OCI-LY3 (cell line): Measurements from ENCODE around the gene SIK2.

Experiments used
- H2AFZ ChIP-seq: fragments of 200-600, 300-600 bp; shearing (Covaris generic); 2 replicates; pipeline ENCODE4 v1.6.0; 2014; ENCODE audit warnings: antibody characterized with exemption, low read depth, low read length
- H3K27ac ChIP-seq: fragments of 200-600, 300-600 bp; sonication (generic); 2 replicates; pipeline ENCODE4 v1.5.1; 2014; ENCODE audit warnings: mild to moderate bottlenecking, low read length, moderate library complexity, mixed read lengths
- H3K27me3 ChIP-seq: fragments of 200-600, 300-600 bp; sonication (generic); 2 replicates; pipeline ENCODE4 v1.6.1; 2014; ENCODE audit warnings: low read depth, low read length, mixed read lengths
- H3K36me3 ChIP-seq: fragments of 200-600, 300-600 bp; sonication (generic); replicated peaks from 2 replicates; pipeline ENCODE3; 2014; ENCODE audit warnings: low read depth, low read length, mixed read lengths
- H3K4me1 ChIP-seq: fragments of 300-600, 200-600 bp; sonication (generic); 2 replicates; pipeline ENCODE4 v1.6.1; 2014; ENCODE audit warnings: low read length, mixed read lengths
- H3K4me2 ChIP-seq: fragments of 200-600, 300-600 bp; sonication (generic); 2 replicates; pipeline ENCODE4 v1.6.1; 2014; ENCODE audit warnings: low read length, mixed read lengths
- H3K4me3 ChIP-seq: fragments of 300-600, 200-600 bp; sonication (generic); 2 replicates; pipeline ENCODE4 v1.5.1; 2014; ENCODE audit warnings: antibody characterized with exemption, mild to moderate bottlenecking, low read length, moderate library complexity
- H3K79me2 ChIP-seq: fragments of 300-600, 200-600 bp; shearing (Covaris generic); 2 replicates; pipeline ENCODE4 v1.6.1; 2014; ENCODE audit warnings: mild to moderate bottlenecking, low read length, mixed read lengths
- H3K9ac ChIP-seq: fragments of 300-600, 200-600 bp; shearing (Covaris generic); 2 replicates; pipeline ENCODE4 v1.6.0; 2014; ENCODE audit warnings: mild to moderate bottlenecking, low read length, moderate library complexity
- H3K9me3 ChIP-seq: fragments of 200-600, 300-600 bp; shearing (Covaris generic); 2 replicates; pipeline ENCODE4 v1.6.1; 2014; ENCODE audit warnings: low read length, mixed read lengths; ENCODE audit not compliant: insufficient read depth
- H4K20me1 ChIP-seq: fragments of 200-600, 300-600 bp; sonication (generic); 2 replicates; pipeline ENCODE4 v1.6.1; 2016; ENCODE audit warnings: low read length, mixed read lengths; ENCODE audit not compliant: insufficient read depth
- EZH2phosphoT487 ChIP-seq: fragments of 200-600 bp; shearing (Covaris generic); IDR thresholded peaks from 2 replicates; pipeline ENCODE4 v1.6.1; 2018; ENCODE audit warnings: antibody characterized with exemption, mixed run types, low read depth
- TF ChIP-seq, protein P1 (sequence below): fragments of 200-600, 300-600 bp; sonication (generic); IDR thresholded peaks from 2 replicates; pipeline ENCODE4 v1.5.1; 2014; ENCODE audit warnings: antibody characterized with exemption, low read length, low read depth

SIK2 gene

DNA sequence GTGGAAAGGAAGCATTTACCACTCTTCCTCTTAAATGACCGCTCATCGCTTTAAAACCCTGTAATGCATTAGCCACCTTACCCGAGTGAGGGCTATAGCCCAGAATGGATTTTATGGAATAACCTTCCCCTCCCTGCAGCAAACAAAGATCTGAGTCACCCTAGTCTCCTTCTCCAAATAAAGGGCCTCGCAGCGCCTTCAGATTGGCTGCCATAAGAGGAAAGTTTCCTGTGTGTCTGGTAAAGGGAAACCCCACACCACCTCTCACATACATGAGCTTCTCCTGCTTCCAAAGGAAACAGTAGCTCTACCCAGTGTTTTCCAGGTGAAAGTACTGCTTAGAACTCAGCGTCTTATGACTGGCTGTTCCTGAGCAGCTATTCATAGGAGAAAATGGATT lies 116.2 kb downstream of the SIK2 start:
- Histone ChIP-seq H2AFZ (no peak overlapping the region), H3K4me1 (peaks cover 17% of the 10 kb centered on the region), H3K36me3 (peaks cover 59% of the 10 kb centered on the region), H3K9ac (no peak overlapping the region), H3K27ac (no peak overlapping the region), H3K4me2 (no peak overlapping the region), H4K20me1 (no peaks in the 10 kb centered on the region), H3K9me3 (no peaks in the 10 kb centered on the region), H3K79me2 (no peaks in the 10 kb centered on the region), H3K27me3 (no peaks in the 10 kb centered on the region), H3K4me3 (no peak overlapping the region)
- no peak for TF ChIP-seq EZH2phosphoT487
- TF ChIP-seq, protein P1, sequence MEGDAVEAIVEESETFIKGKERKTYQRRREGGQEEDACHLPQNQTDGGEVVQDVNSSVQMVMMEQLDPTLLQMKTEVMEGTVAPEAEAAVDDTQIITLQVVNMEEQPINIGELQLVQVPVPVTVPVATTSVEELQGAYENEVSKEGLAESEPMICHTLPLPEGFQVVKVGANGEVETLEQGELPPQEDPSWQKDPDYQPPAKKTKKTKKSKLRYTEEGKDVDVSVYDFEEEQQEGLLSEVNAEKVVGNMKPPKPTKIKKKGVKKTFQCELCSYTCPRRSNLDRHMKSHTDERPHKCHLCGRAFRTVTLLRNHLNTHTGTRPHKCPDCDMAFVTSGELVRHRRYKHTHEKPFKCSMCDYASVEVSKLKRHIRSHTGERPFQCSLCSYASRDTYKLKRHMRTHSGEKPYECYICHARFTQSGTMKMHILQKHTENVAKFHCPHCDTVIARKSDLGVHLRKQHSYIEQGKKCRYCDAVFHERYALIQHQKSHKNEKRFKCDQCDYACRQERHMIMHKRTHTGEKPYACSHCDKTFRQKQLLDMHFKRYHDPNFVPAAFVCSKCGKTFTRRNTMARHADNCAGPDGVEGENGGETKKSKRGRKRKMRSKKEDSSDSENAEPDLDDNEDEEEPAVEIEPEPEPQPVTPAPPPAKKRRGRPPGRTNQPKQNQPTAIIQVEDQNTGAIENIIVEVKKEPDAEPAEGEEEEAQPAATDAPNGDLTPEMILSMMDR: no peak

DNA sequence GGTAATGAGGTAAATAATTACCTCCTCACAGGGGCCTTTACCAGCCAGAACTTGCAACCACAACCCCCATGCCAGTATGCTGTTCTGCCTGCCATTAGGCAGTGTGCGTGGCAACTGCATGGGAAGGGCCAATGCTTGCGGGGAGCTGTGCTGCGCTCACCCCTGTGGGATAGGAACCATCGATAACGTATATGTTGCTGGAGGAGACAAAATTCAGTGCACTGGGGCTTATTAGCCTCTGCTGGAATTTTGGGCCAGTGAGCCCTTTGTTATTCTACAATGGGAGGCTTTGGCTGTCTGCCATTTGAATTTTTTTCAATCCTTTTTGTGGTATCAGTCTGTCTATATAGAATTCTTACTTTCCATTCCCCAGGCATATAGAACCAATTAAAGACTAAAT lies 116.6 kb downstream of the SIK2 start:
- H4K20me1 ChIP-seq: no peaks in the 10 kb centered on the region
- H3K4me2 ChIP-seq: no peak overlapping the region
- H3K36me3 ChIP-seq: peaks cover 58% of the 10 kb centered on the region

DNA sequence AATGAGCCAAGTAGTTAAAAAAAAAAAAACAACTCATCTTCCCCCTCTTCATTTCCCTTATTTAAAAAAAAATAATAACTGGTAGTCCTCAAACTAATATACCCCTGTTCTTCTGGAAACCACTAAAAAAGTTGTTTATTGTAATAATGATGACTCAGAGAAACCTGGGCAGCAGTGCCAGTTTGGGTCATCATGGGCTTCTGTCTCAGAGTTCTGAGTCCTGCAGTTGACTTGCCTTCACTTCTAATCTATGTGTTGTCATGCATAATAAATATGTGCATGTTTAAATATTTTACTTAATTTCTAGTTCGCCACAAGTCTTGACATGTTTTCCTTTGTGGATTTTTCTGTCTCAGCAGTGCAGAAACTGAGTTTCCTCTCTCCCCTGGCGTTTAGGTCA lies 117.1 kb downstream of the SIK2 start:
- no peaks in the 10 kb centered on the region for H3K27me3 ChIP-seq
- H2AFZ ChIP-seq: no peak overlapping the region
- peaks cover 58% of the 10 kb centered on the region for H3K36me3 ChIP-seq
- H3K9ac ChIP-seq: no peak overlapping the region
- no peaks in the 10 kb centered on the region for H3K79me2 ChIP-seq
- TF ChIP-seq, protein P1: no peak
- TF ChIP-seq EZH2phosphoT487: no peak
- H3K9me3 ChIP-seq: no peaks in the 10 kb centered on the region
- peaks cover 12% of the 10 kb centered on the region for H3K4me1 ChIP-seq
- H4K20me1 ChIP-seq: no peaks in the 10 kb centered on the region
- H3K4me3 ChIP-seq: no peak overlapping the region
- H3K27ac ChIP-seq: no peak overlapping the region
- H3K4me2 ChIP-seq: no peak overlapping the region

More for the DNA sequence above, 116.6 kb downstream of the SIK2 start:
- TF ChIP-seq, protein P1: no peak
- TF ChIP-seq EZH2phosphoT487: no peak
- H2AFZ ChIP-seq: no peak overlapping the region
- no peaks in the 10 kb centered on the region for H3K9me3 ChIP-seq
- peaks cover 17% of the 10 kb centered on the region for H3K4me1 ChIP-seq
- no peak overlapping the region for H3K9ac ChIP-seq
- no peak overlapping the region for H3K27ac ChIP-seq
- no peaks in the 10 kb centered on the region for H3K79me2 ChIP-seq
- H3K4me3 ChIP-seq: no peak overlapping the region
- H3K27me3 ChIP-seq: no peaks in the 10 kb centered on the region

DNA sequence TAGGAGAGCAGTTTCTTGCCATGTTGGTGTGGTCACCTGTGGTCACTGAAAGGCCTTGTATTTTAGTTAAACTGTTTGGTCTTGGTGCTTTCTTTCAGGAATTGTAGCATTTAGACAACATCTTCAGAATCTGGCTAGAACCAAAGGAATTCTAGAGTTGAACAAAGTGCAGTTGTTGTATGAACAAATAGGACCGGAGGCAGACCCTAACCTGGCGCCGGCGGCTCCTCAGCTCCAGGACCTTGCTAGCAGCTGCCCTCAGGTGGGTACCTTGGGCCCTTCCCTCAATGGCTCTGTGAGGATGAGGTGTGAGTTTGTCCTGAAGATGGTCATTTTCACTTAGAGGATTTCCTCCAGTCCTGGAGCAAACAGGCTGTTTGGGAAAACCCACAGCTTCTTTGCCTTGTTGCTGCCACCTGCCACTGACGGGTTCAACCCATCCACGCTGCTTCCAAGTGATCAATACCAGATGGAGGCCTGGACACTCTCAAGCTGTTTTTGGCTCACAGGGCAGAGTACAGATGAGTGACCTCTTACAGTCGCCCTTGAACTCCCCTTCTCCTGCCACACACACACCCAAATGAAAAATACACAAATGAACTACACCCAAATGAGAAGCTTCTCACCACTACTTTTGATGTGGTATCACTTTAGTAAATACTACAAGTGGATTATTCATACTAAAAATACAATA lies 118.7 kb downstream of the SIK2 start:
- no peak overlapping the region for H3K27ac ChIP-seq
- H4K20me1 ChIP-seq: no peaks in the 10 kb centered on the region
- H3K9ac ChIP-seq: no peak overlapping the region
- no peaks in the 10 kb centered on the region for H3K79me2 ChIP-seq
- no peak overlapping the region for H3K4me2 ChIP-seq
- H3K4me1 ChIP-seq: no peaks in the 10 kb centered on the region
- peaks cover 60% of the 10 kb centered on the region for H3K36me3 ChIP-seq
- H3K9me3 ChIP-seq: no peaks in the 10 kb centered on the region
- no peak overlapping the region for H3K4me3 ChIP-seq
- TF ChIP-seq, protein P1: no peak
- TF ChIP-seq EZH2phosphoT487: no peak
- no peak overlapping the region for H2AFZ ChIP-seq
- H3K27me3 ChIP-seq: no peaks in the 10 kb centered on the region
